GM19452 (cell line): ENCODE data around the gene LY6G6D.

Experiments used
- ATAC-seq: cut with Tn5 transposase; IDR thresholded peaks from one replicate; pipeline ENCODE4 v1.9.1; 2021; ENCODE audit not compliant: unreplicated experiment

Gene LY6G6D

DNA sequence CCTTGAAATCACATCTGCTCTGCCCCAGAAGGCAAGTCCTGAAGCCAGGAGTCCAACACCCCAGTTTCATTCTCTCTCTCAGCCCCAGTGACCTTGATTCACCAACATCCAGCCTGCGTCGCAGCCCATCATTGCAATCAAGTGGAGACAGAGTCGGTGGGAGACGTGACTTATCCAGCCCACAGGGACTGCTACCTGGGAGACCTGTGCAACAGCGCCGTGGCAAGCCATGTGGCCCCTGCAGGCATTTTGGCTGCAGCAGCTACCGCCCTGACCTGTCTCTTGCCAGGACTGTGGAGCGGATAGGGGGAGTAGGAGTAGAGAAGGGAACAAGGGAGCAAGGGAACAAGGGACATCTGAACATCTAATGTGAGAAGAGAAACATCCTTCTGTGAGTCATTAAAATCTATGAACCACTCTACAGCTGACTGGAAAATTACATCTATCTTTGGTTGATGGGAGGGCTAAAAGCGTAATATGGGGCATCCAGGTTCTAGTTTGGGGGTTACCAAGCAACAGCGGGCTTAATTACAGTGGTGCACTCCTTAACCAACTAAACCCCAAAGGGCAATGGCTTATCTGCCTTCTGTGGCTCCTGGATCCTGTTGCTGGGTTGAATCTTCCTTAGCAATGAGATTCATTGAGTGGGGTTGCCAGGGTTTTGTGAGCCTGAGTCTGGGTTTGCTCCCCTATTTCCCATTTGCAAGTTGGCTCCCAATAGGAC is 2.5 kb downstream of the LY6G6D start:
- no peak for ATAC-seq

DNA sequence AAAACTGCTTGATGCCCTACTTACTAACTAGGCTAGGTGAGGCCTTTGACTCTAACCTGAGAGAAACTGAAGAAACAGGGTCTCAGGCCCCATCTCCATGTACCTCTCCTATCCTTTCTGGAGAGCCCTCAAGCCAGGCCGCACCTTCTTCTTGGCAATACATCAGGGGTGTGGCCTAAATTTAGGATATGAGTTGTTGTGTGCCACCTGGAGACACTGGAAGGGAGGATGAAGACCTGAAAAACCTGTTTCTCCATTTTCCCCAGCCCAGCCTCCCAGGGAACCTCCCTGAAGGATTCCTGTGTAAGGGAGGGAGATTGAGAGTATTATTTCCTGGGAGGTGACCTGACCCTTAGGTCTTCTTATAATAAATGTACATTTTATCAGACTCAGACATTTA is 3.1 kb downstream of the LY6G6D start:
- no peak for ATAC-seq

DNA sequence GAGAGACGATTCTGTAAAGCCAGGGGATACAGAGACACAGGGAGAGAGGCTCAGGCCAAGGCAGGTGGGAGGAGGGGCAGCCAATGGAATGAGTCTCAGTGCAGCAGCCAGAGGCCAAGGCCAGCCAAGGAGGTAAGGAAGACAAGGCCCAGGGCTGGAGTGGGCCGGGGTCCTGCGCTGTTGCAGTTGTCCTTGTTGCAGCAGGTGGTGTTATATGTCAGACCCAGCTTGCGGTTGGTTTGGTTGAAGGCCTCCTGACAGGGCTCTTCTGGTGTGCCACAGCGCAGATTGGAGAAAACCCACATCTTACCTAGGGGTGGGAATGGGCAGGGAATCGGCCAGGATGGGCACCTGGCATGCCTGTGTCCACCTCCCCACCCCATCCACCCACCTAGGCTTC is 3.9 kb downstream of the LY6G6D start:
- ATAC-seq: no peak

DNA sequence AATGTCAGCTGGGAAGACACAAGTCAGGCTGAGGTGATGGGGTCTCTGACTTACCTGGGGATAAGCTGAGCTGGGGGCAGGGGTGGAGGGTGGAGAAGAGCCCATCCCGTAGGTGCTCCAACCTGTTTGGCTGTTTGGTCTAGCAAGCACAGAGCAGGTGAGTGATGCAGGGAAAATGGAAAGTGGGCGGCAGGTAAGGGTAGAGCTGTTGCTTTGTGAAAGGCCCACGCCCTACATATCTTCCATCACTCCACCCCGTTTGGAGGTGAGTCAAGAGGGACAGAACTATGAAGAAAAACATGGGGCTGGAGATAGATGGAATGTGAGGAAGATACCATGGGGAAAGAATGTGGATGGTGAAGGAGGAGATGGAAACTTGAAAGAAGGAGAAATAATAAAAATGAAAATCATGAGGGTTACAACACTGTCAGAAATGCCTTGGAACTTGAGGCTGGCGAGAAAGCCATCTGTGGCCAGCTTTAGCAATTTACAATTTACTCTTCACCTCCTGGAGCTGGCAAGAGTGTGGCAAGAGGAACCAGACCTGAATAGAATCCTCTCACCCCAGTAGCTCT is 5.1 kb downstream of the LY6G6D start:
- no peak for ATAC-seq

DNA sequence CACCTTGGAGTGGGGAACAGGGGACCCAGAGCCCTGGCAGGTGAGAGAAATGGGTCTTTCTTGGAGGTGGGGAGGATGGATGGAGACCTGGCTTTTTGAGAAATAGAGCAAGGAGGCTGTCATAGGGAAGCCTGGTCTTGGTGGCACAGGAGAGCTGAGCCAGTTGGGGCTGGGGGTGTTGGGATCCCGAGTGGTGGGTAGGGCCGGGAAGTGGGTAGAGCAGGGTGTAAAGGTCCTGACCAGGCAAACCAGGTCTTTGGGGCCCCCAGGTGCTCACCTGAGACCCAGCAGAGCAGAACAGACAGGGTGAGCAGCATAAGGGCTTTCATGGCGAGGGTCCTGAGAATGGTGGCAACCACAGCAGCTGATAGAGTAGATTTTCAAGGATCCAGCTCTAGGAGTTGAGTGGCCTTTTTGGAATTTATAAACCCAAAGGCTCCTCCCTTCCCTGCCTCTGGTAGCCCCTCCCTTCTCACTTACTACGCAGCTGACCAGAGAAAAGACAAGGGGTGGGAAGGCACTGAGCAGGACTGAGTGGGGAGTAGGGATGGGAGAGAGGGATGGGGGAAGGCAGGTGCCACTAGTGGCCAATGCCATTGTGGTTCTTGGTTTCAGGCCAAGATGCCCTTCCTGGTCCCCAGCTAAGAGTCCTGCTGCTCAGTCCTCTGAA is 6.3 kb downstream of the LY6G6D start, which contains the start of gene LY6G6C:
TSS of gene LY6G6C (minus strand) at position 396 of the 670 bp plus-strand sequence. CDS start at position 329, 67 bp downstream.
- no peak for ATAC-seq

DNA sequence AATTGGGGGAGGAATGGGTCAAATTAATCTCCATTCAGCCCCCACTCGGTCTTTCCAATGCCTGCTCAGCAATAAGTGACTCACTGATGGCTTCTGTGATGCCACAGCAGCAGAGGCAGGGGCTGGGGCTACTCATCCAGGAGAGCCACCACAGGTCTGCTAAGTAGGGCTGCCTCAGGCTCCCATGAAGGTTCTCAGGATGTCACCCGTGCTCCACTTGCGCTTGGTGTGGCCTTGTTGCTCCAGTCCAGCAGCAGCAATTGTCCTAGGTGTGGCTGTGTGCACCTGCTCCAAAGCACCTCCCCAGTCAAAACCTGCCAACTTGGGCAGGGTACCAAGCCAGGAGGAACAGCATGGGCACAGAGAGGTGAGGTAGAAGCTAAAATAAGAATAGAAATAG is 7.0 kb downstream of the LY6G6D start:
- no peak for ATAC-seq

DNA sequence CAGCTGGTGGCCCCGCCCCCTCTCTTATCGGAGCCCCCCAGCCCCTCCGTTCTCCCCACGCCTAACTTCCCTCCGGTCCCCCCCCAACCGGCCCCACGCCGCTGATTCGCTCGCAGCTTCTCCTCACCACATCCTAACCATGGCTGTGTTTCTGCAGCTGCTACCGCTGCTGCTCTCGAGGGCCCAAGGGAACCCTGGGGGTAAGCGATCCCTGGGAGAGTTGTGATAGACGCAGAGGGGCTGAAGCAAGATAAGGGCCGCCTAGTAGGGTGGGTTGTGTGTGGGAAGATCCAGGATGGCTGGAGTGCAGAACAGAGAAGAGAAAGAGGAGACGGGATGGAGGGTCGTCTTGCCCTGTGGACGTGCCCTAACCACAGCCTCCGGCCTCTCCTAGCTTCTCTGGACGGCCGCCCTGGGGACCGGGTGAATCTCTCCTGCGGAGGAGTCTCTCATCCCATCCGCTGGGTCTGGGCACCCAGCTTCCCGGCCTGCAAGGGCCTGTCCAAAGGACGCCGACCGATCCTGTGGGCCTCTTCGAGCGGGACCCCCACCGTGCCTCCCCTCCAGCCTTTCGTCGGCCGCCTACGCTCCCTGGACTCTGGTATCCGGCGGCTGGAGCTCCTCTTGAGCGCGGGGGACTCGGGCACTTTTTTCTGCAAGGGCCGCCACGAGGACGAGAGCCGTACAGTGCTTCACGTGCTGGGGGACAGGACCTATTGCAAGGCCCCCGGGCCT is 8.3 kb downstream of the LY6G6D start, which contains the start of gene MPIG6B:
TSS of gene MPIG6B (plus strand) at position 129 of the 735 bp plus-strand sequence. CDS start at position 140, 11 bp downstream.
- no peak for ATAC-seq

DNA sequence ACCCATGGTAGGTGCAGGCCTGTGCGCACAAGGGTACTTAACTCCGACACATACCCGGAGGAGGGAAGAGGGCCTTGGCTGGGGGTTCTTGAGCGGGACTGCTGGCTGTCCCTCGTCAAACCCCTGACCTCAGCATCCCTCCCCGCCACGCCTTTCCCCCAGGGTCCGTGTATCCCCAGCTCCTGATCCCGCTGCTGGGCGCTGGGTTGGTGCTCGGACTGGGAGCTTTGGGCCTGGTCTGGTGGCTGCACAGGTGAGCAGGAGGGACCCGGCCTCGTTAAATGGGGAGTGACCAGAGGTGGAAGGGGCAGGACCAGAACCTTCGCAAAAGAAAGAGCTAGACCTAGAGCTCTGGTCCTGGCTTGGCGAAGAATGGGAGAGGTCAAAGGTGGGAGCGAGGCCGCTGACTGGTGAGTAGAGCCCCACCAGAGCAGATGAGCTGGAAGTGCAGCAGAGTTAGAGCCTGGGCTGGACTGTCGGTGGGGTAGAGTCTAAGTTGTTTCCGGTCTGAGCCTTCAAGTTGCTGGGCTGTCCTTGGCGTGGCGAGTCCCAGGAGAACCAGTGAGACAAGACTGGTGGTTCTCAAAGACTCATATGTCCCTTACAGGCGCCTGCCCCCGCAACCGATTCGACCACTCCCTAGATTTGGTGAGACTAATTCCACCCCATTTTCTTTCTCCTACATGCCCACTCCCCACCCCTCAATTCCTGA is 9.0 kb downstream of the LY6G6D start:
- no peak for ATAC-seq

DNA sequence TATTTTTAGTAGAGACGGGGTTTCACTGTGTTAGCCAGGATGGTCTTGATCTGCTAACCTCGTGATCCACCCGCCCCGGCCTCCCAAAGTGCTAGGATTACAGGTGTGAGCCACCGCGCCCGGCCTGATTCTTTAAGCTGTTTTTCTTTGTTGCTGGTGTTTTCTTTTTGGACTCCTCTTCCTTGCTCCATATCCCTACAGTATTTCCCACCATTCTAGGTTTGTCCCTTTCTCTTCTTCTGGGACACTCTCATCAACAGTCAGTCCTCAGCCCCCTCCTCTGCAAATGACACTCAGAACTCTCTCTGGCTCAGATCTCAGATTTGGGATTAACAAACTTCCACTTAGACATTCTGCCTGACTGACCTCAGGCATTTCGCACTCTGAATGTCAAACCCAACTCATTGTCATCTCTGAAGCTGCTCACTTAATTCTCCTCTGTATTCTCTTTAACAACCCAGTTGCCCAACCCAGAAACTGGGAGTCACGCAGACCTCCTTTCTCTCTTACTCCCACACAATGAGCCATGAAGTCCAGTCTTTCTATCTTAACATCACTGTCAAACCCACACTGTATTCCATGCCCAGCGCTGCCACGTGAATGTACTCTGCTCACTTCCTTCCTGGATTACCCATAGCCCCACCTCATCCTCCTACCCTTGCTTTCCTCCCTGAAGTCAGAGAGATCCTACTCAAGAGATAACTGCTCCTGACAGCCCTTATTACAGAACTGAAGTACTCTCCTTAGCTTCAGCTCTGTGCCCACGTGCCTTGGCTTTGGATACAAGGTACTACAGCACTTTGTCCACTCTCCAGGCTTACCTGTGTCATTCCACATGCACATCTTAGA is 10.6 kb downstream of the LY6G6D start:
- ATAC-seq: no peak

DNA sequence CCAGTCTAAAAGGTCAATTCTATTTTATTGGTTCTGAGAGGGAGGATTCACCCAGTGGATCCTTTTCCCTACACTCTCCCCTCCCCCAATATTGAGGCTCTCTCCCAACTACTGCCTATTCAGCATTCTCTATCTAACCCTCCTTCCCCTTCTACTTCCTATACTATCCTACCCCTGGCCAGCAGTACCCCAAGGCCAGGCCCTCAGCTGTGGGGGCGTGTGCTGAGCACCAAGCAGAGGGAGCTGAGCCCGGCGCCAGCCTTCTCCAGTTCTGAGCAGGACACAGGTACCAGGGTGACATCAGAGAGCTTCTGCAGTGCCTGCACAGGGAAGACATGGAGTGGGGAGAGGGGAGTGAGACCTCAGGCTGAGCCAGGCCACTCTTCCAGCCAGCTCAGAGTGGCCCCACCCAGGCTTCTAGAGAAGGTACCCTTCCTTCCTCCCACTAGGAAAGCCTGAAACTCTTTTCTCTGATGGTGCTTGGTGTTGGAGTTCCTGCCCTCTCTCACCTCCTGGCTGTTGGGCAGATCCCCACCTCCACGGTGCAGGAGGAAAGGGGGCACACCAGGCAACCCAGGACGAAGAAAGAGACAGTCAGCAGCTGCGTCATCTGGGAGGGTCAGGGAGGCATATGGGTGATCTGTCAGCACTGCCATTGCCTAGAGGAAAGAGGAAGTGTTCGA is 12.0 kb downstream of the LY6G6D start:
- no peak for ATAC-seq

DNA sequence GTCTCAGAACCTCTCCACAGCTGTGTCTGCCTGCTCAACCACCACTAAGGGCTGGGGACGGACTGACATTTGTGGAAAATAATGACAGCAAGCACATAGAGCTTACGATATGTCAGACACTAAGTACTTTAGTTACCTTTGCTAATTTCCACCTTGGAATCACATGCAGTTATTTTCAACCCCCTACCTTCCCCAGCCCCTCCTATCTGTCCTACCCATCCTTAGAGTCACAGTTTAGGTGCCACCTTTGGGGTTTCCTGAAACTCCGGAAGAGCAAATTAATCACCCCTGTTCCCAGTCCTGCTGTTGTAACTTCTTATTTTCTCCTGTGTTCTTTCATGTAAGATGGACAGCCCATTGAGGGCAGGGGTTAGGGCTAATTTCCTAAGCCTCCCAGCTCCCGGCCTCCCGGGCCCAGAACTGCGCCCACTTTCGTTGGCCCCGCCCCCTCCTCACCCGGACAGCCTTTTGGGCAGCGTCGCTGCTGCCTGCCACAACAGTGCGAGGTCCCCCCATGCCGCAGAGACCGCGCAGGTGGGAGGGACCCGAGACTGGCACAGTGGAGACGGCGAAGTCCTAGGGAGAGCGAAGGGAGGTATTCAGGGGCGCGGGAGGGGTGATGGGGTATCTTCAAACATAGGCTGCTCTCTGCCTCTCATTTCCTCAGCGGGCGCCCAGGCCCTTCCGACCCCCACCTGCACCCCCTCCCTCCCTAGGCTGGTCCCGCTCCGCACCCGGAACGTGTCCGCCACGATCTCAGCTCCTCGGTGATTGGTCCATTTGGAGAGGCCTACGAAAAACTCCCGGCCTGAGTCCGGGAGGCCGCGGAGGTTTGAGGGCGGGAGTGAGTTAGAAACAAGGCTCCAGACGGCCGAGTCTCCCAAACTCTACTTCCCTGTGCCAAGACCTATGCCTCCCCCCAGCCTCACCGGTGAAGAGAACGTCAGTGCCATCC is 12.8 kb downstream of the LY6G6D start:
- ATAC-seq: no peak

DNA sequence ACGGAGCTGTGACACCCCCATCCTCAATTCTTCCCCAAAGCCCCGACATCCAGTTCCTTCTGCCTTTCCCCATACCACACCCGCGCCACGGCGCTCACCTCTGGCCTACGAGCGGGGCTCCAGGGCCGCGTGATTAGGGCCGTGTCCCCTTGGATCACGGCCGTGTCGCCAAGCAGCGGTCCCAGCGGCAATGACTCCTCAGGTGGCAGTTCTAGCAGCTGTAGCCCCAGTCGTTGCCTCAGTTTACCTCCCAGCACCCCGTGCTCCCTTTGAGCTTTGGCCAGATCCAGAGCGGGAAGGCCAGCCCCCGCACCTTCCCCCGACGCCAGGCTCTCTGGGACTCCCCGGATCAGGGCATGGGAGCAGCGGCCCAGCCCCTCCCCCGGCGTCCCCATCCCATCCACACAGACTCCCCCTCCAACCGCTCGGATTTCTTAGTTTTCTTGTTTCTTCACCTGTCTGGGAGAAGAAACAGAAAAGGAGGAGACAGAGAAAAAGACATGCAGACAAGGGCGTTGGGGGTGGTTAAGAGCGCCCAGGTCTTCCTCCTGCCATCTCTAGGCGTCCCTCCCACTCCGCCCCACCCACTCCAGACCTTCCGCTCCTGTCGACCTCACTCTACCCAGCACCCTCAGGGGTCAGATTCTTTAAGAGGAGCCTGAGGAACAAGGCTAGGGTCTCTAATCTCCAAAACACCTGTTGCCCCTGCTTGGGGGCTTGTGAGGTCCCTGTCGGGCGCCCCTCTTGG is 13.8 kb downstream of the LY6G6D start, which contains the start of gene DDAH2:
TSS of gene DDAH2 (minus strand) at position 533 of the 748 bp plus-strand sequence. CDS start at position 395, 138 bp downstream.
- no peak for ATAC-seq

DNA sequence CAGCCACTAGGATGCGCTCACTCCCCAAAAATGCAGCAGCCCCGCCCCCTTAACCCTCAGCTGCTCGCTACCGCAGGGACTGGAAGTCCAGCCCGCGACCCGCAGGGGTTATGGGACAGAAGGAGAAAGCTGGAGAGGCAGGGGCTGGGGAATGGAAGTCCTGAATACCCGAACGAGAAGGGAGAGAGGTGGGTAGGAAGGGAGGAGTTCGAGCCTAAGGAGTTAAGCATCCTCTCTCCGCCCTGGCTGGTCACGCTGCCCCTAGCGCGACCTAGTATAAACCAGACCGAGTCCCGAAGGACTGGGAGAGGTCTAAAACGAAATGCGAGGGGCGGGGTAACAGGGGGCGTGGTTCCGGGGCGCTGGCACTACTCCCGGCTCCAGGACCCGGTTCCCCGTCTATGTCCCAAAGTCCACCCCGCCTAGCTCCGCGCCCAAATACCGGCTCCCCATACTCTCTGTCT is 14.4 kb downstream of the LY6G6D start:
- ATAC-seq: no peak

DNA sequence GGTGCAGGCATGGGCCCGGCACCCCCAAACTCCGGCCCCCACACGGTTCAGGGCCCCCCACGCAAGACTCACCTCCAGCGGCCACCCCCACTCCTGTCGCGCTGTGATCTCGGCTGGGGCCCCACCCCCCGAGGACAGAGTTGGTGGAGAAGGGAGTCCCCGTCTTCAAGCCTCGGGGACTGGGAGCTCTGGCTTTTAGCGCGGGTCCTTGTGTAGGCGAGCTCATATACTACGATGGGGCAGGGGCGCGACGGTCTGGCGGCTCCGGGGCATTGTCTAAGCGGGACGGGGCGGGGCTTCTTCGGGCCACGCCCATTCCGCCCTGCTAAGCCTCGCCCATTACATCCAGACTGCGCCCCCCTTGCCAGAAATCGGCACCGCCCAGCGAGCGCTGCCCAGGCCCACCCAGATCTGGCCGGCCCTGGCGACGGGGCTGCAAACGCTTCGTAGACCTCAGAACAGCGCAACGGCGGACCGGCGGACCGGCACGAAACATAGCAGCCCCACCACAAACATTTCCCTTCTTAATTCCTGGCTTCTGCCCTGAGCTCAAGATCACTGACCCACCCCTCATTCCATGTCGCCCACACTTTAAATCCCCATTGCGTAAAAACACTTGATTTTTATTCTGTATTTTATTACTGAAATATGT is 15.0 kb downstream of the LY6G6D start:
- no peak for ATAC-seq

DNA sequence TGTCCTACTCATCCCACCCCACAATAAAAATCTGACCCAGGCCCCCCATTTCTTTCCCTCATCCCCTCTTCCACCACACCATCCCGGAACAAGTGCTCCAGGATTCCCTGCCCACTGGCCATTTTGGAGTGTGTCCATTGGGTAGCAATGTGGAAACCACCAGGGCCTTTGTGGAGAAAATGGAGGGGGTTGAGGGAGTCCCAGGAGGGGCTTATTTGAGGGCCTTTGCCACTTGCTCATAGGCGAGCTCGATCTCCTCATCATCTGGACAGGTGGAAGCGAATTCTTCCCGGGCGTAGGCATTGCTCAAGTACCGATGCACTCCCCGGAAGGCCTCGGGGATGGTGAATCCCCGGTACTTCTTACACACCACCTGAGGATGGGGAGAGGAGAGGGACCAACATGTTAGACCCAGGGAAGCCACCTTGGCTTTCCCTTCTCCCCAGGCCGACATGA is 15.5 kb downstream of the LY6G6D start:
- no peak for ATAC-seq

DNA sequence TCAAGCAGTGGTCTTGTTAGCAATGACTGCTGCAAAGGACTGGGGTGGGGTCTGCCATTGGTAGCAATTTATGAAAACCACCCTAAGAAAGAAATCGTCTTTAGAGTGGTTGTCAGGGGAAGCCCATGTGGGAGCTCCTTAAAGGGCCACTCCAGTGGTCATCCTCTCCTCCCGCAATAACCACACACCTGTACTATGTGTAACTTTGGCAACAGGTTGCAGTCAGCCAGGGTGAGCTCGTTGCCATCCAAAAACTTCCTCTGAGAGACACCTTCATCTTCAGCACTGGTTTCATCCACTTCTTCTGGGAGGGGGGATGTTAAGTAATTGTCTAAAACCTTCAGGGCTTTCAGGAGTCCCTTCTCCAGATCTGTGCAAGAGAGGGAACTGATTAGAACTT is 16.9 kb downstream of the LY6G6D start:
- no peak for ATAC-seq

DNA sequence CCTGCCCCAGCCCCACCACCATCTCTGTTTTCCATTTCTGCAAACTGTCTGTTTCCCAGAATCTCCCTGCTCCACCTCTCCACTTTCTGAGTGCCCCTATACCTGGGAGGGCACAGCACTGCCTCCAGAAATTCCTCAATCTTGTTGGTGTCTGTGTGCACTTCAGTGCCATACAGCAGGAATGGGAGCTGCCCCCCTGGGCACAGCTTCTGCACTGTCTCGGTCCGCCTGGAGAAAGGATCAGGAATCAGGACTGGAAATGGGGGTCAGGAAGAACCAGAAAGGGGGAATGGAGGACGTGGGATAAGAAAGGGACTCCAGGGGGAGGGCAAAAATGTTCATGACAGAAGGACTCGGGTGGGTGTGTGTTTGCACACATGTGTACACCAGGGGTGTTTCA is 18.6 kb downstream of the LY6G6D start:
- ATAC-seq: no peak
